WTC11 (cell line): ENCODE measurements around the gene RTN3. TPM values are rescaled to one million over a fixed set of nuclear protein-coding genes. Genes with fewer than 3 reads are reported as not detected.
A peak's percentile ranks its signal among the peaks of the same experiment; 100 is the strongest.
"Not testable (repeated sequence)": the region's sequence is repeated elsewhere in the genome, so short reads cannot be mapped to it uniquely, and the experiment has no call there.

Experiments used
- ATAC-seq: fragments of 200-7000 bp; cut with Tn5 transposase; 2 replicates; pipeline ENCODE4 v1.10.0; 2021; ENCODE audit warnings: mild to moderate bottlenecking, moderate library complexity
- CTCF ChIA-PET: fragments of 300-600 bp; sonication (Branson Sonifier 250); formaldehyde crosslinking; loops from one replicate; lab custom pipeline; 2021; ENCODE audit warnings: antibody characterized with exemption; lab: Charles Lee
- POLR2A ChIA-PET: fragments of 350-600 bp; sonication (Branson Sonifier 250); formaldehyde crosslinking; loops from one replicate; lab custom pipeline; 2021; ENCODE audit warnings: antibody characterized with exemption; lab: Charles Lee
- DNase-seq: peaks from one replicate; pipeline ENCODE4 v3.0.0; 2021; ENCODE audit warnings: low spot score
- H3K27ac Mint-ChIP-seq: 2 replicates; pipeline ENCODE4 v1.8.0; 2021; ENCODE audit warnings: mixed read lengths
- H3K27me3 Mint-ChIP-seq: 2 replicates; pipeline ENCODE4 v1.8.0; 2021; ENCODE audit warnings: low read depth, mild to moderate bottlenecking, moderate library complexity, mixed read lengths
- H3K36me3 Mint-ChIP-seq: 2 replicates; pipeline ENCODE4 v1.8.0; 2021; ENCODE audit warnings: mixed read lengths
- H3K4me1 Mint-ChIP-seq: 2 replicates; pipeline ENCODE4 v1.8.0; 2022; ENCODE audit warnings: mixed read lengths
- H3K4me3 Mint-ChIP-seq: 2 replicates; pipeline ENCODE4 v1.8.0; 2021; ENCODE audit warnings: mild to moderate bottlenecking, moderate library complexity, mixed read lengths
- H3K9me3 Mint-ChIP-seq: 2 replicates; pipeline ENCODE4 v1.8.0; 2021; ENCODE audit warnings: mixed read lengths
- CDX4 ChIP-seq: fragments of 250-450 bp; sonication (Bioruptor Pico); IDR thresholded peaks from 2 replicates; pipeline ENCODE4 v1.9.0; 2021; ENCODE audit warnings: moderate library complexity, mild to moderate bottlenecking, inconsistent platforms, borderline replicate concordance
- CREM ChIP-seq: sonication (generic); formaldehyde crosslinking; IDR thresholded peaks from 2 replicates; pipeline ENCODE4 v1.8.1; 2022; ENCODE audit warnings: mild to moderate bottlenecking, missing genetic modification reagents, moderate library complexity
- ELF4 ChIP-seq: sonication (generic); formaldehyde crosslinking; IDR thresholded peaks from 2 replicates; pipeline ENCODE4 v1.8.1; 2022; ENCODE audit warnings: low read depth, mild to moderate bottlenecking, moderate library complexity, missing genetic modification reagents
- EMX1 ChIP-seq: fragments of 250-450 bp; sonication (Bioruptor Pico); IDR thresholded peaks from 2 replicates; pipeline ENCODE4 v1.8.0; 2021; ENCODE audit warnings: mild to moderate bottlenecking
- ESRRA ChIP-seq: sonication (generic); formaldehyde crosslinking; IDR thresholded peaks from 2 replicates; pipeline ENCODE4 v1.8.1; 2022; ENCODE audit warnings: mild to moderate bottlenecking, missing genetic modification reagents, borderline replicate concordance
- ETV6 ChIP-seq: sonication (generic); formaldehyde crosslinking; IDR thresholded peaks from 2 replicates; pipeline ENCODE4 v1.8.1; 2022; ENCODE audit warnings: mild to moderate bottlenecking, missing genetic modification reagents
- GRHL2 ChIP-seq: fragments of 250-450 bp; sonication (Bioruptor Pico); IDR thresholded peaks from 2 replicates; pipeline ENCODE4 v1.8.0; 2022; ENCODE audit warnings: mild to moderate bottlenecking, moderate library complexity; ENCODE audit not compliant: insufficient replicate concordance, severe bottlenecking
- IRF2 ChIP-seq: sonication (generic); formaldehyde crosslinking; IDR thresholded peaks from 2 replicates; pipeline ENCODE4 v1.8.0; 2022; ENCODE audit warnings: low read depth, missing genetic modification reagents, borderline replicate concordance
- MYBL2 ChIP-seq: sonication (generic); formaldehyde crosslinking; IDR thresholded peaks from 2 replicates; pipeline ENCODE4 v1.8.1; 2023; ENCODE audit warnings: mild to moderate bottlenecking, moderate library complexity, missing genetic modification reagents
- NR2C2 ChIP-seq: sonication (generic); formaldehyde crosslinking; IDR thresholded peaks from 2 replicates; pipeline ENCODE4 v1.8.0; 2022; ENCODE audit warnings: mild to moderate bottlenecking, missing genetic modification reagents
- PRRX2 ChIP-seq: fragments of 250-450 bp; sonication (Bioruptor Pico); IDR thresholded peaks from 2 replicates; pipeline ENCODE4 v1.8.0; 2021; ENCODE audit warnings: mild to moderate bottlenecking
- SOX15 ChIP-seq: fragments of 250-450 bp; sonication (Bioruptor Pico); IDR thresholded peaks from 2 replicates; pipeline ENCODE4 v1.9.0; 2021; ENCODE audit warnings: mild to moderate bottlenecking
- ZNF396 ChIP-seq: fragments of 250-450 bp; sonication (Bioruptor Pico); IDR thresholded peaks from 2 replicates; pipeline ENCODE4 v1.8.0; 2021; ENCODE audit warnings: mild to moderate bottlenecking, moderate library complexity, borderline replicate concordance
- ZNF425 ChIP-seq: fragments of 250-450 bp; sonication (Bioruptor Pico); conservative IDR thresholded peaks from 2 replicates; pipeline ENCODE4 v1.9.0; 2021; ENCODE audit warnings: mild to moderate bottlenecking
- total RNA-seq: library from RNA; stranded (reverse); gene quantifications from 3 replicates; pipeline ENCODE4 v1.2.3, GENCODE V29; 2021
- TF ChIP-seq, protein P1 (sequence below): sonication (generic); formaldehyde crosslinking; IDR thresholded peaks from 2 replicates; pipeline ENCODE4 v1.8.1; 2023; ENCODE audit warnings: mild to moderate bottlenecking, missing genetic modification reagents, moderate library complexity
- TF ChIP-seq, protein P2 (sequence below): fragments of 250-450 bp; sonication (Bioruptor Pico); IDR thresholded peaks from 2 replicates; pipeline ENCODE4 v1.8.0; 2021; ENCODE audit warnings: mild to moderate bottlenecking
- TF ChIP-seq, protein P3 (sequence below): sonication (generic); formaldehyde crosslinking; IDR thresholded peaks from 2 replicates; pipeline ENCODE4 v1.8.1; 2022; ENCODE audit warnings: mild to moderate bottlenecking, moderate library complexity, missing genetic modification reagents

Gene RTN3
- total RNA-seq, 1 experiment from 2014 or later = 159 TPM

DNA sequence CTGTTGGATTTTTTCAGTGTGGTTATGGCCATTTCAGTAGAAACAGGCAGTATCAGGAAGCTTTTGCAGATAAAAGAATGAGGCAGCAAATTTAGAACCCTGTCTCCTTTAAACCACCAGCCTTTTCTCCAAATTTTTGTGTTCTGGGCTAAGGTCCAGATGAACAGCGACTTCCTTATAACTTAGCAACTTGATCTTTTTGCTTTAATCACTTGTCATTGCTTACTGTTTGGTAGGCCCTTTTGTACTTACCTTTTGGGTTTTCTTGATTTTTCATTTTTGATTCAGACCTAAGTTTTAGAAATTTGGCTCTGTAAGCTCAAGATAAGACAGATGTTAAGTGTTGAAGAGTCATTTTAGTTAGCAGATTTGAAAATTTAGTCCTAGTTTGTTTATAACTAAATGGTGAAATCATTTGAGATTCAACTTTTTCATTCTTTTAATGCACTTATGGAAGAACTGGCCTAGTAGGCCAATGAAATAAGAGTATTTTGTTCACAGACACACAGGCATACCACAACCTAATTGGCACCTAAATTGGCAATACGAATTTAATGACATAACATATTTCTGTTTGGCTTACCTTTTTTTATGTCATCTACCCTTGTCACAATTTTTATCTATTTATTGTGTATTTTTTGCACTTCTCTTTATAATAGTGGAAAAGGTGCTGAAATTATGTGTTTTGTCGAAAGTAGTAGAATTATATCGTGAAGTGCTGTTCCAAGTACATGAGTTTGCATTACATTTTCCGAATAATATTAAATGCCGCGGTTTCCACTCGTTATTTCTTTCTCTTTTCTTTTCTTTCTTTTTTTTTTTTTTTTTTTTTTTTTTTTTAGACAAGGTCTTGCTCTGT lies 2.1 kb downstream of the RTN3 start (continued):
- TF ChIP-seq, protein P1, sequence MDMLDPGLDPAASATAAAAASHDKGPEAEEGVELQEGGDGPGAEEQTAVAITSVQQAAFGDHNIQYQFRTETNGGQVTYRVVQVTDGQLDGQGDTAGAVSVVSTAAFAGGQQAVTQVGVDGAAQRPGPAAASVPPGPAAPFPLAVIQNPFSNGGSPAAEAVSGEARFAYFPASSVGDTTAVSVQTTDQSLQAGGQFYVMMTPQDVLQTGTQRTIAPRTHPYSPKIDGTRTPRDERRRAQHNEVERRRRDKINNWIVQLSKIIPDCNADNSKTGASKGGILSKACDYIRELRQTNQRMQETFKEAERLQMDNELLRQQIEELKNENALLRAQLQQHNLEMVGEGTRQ = no peak

- ChIA-PET POLR2A (interaction anchor here (0.6 kb wide), 2 partner anchors 12 to 14 kb away, joined by 3 read pairs; partner anchors contain the start of gene ATL3), CTCF (interaction anchor here (0.5 kb wide), 1 partner anchor 39 kb away, joined by 3 read pairs; no protein-coding TSS in a partner anchor)
- not testable (repeated sequence) for H3K4me3 Mint-ChIP-seq, ATAC-seq, DNase-seq, H3K27ac Mint-ChIP-seq, H3K36me3 Mint-ChIP-seq, H3K9me3 Mint-ChIP-seq, H3K27me3 Mint-ChIP-seq
- peaks cover 59% of the 10 kb centered on the region for H3K4me1 Mint-ChIP-seq
Observed at GRCh38 chr11:63685158-63685721, 3.9 kb downstream of the RTN3 start.

GRCh38 chr11:63686926-63687325 lies 5.6 kb downstream of the RTN3 start:
- no peak for ATAC-seq
- H3K9me3 Mint-ChIP-seq = no peaks in the 10 kb centered on the region
- ChIA-PET POLR2A (no interaction called here), CTCF (interaction anchor here (0.7 kb wide), 1 partner anchor 652 kb away, joined by 3 read pairs; no protein-coding TSS in a partner anchor)
- no peak for DNase-seq
- no peaks in the 10 kb centered on the region for H3K27me3 Mint-ChIP-seq
- no peak overlapping the region for H3K4me3 Mint-ChIP-seq
- H3K27ac Mint-ChIP-seq = 0 out of 2 replicates have a peak overlapping the region, but pooled peaks have one; percentile 9
- TF ChIP-seq ZNF425 (CRISPR knock-in tag) (no peak), IRF2 (no peak)
- TF ChIP-seq, protein P1 = no peak
- peaks cover 54% of the 10 kb centered on the region for H3K4me1 Mint-ChIP-seq
- no peaks in the 10 kb centered on the region for H3K36me3 Mint-ChIP-seq

DNA sequence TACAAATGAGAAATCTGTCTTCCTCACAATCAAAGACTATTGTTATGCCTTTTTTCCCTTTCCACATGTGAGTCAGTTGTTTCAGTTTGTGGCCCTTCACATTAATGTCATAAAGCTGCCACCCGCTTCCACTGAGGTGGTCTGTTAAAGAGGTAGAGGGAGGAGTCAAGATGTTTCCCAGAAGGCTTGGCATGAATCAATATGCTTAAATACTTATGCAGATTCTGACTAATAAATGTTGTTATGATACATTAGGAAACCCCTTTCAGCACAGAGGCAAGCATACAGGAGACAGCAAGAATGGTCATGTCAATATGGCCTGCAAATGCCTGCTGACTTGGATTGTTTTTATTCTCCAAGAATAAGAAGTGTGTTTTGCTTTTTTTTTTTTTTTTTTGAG lies 6.5 kb downstream of the RTN3 start:
- H3K4me1 Mint-ChIP-seq = peaks cover 51% of the 10 kb centered on the region
- no peaks in the 10 kb centered on the region for H3K27me3 Mint-ChIP-seq
- DNase-seq = no peak
- no peaks in the 10 kb centered on the region for H3K36me3 Mint-ChIP-seq
- TF ChIP-seq SOX15 = no peak
- TF ChIP-seq NR2C2 (CRISPR knock-in tag) = no peak
- no peak for TF ChIP-seq ETV6 (CRISPR knock-in tag)
- TF ChIP-seq ZNF396 = no peak
- no peak for TF ChIP-seq CDX4
- TF ChIP-seq IRF2 = no peak
- TF ChIP-seq ESRRA (CRISPR knock-in tag) = no peak
- TF ChIP-seq EMX1 = no peak
- TF ChIP-seq ELF4 = no peak
- no peak for ATAC-seq
- POLR2A ChIA-PET = no interaction called here
- H3K4me3 Mint-ChIP-seq = no peak overlapping the region
- H3K9me3 Mint-ChIP-seq = no peaks in the 10 kb centered on the region
- H3K27ac Mint-ChIP-seq = peak overlapping the region; percentile 8; the same call in 1 of the 2 replicates
- CTCF ChIA-PET = interaction anchor here (0.6 kb wide), 1 partner anchor 142 kb away, joined by 8 read pairs; no protein-coding TSS in a partner anchor

DNA sequence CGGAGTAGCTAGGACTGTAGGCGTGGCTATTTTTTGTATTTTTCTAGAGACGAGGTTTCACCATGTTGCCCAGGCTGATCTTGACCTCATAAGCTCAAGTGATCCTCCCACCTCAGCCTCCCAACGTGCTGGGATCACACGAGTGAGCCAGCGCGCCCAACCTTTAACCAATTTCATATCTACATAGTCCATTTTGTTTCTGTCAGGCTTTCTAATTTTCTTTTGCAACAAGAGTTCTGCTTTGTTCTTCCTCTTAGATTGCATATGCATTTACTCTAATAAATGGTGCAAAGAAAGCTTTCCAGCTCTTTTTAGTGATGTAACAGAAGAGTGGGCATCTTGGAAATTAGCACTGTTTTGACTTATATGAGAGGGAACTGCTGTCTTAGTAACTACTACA lies 13.3 kb downstream of the RTN3 start:
- Mint-ChIP-seq H3K27me3 (no peaks in the 10 kb centered on the region), H3K9me3 (no peaks in the 10 kb centered on the region), H3K4me1 (peaks cover 23% of the 10 kb centered on the region), H3K27ac (no peak overlapping the region), H3K36me3 (no peaks in the 10 kb centered on the region), H3K4me3 (no peak overlapping the region)
- ChIA-PET CTCF (interaction anchor here (0.6 kb wide), 1 partner anchor 32 kb away, joined by 3 read pairs; no protein-coding TSS in a partner anchor), POLR2A (no interaction called here)
- DNase-seq = no peak
- ATAC-seq = no peak
- TF ChIP-seq PRRX2 (CRISPR knock-in tag) (no peak), CREM (no peak), SOX15 (no peak), GRHL2 (CRISPR knock-in tag) (no peak), NR2C2 (CRISPR knock-in tag) (no peak), MYBL2 (no peak)
- TF ChIP-seq, protein P2, sequence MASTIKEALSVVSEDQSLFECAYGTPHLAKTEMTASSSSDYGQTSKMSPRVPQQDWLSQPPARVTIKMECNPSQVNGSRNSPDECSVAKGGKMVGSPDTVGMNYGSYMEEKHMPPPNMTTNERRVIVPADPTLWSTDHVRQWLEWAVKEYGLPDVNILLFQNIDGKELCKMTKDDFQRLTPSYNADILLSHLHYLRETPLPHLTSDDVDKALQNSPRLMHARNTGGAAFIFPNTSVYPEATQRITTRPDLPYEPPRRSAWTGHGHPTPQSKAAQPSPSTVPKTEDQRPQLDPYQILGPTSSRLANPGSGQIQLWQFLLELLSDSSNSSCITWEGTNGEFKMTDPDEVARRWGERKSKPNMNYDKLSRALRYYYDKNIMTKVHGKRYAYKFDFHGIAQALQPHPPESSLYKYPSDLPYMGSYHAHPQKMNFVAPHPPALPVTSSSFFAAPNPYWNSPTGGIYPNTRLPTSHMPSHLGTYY (CRISPR knock-in tag) = no peak
- TF ChIP-seq, protein P3, sequence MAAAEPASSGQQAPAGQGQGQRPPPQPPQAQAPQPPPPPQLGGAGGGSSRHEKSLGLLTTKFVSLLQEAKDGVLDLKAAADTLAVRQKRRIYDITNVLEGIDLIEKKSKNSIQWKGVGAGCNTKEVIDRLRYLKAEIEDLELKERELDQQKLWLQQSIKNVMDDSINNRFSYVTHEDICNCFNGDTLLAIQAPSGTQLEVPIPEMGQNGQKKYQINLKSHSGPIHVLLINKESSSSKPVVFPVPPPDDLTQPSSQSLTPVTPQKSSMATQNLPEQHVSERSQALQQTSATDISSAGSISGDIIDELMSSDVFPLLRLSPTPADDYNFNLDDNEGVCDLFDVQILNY (CRISPR knock-in tag) = no peak
